DOHH2 (cell line): ENCODE results near the gene TACC2.

ENCODE experiments used
- H3F3A ChIP-seq: fragments of 200-600 bp; sonication (generic), shearing (Covaris generic); 2 replicates; pipeline ENCODE4 v1.6.0; 2016; ENCODE audit warnings: antibody characterized with exemption, mild to moderate bottlenecking; ENCODE audit not compliant: control insufficient read depth, insufficient read depth
- H3K27ac ChIP-seq: fragments of 200-600 bp; sonication (generic); 2 replicates; pipeline ENCODE4 v1.5.1; 2014; ENCODE audit warnings: low read depth, mild to moderate bottlenecking, low read length, moderate library complexity
- H3K27me3 ChIP-seq: fragments of 200-600 bp; sonication (generic); 2 replicates; pipeline ENCODE4 v1.6.1; 2014; ENCODE audit warnings: mild to moderate bottlenecking, low read length, mixed read lengths; ENCODE audit not compliant: control insufficient read depth
- H3K36me3 ChIP-seq: fragments of 200-600 bp; sonication (generic); 2 replicates; pipeline ENCODE4 v1.6.1; 2014; ENCODE audit warnings: mild to moderate bottlenecking, low read length, moderate library complexity, mixed read lengths; ENCODE audit not compliant: control insufficient read depth
- H3K4me1 ChIP-seq: fragments of 200-600 bp; sonication (generic); 2 replicates; pipeline ENCODE4 v1.6.1; 2014; ENCODE audit warnings: mild to moderate bottlenecking, low read length, mixed read lengths; ENCODE audit not compliant: control insufficient read depth
- H3K4me2 ChIP-seq: fragments of 200-600 bp; sonication (generic); 2 replicates; pipeline ENCODE4 v1.6.0; 2014; ENCODE audit warnings: mild to moderate bottlenecking, low read length, moderate library complexity
- H3K4me3 ChIP-seq: fragments of 200-600 bp; sonication (generic); 2 replicates; pipeline ENCODE4 v1.5.1; 2014; ENCODE audit warnings: mild to moderate bottlenecking, low read length, mixed read lengths
- H3K79me2 ChIP-seq: fragments of 200-600 bp; sonication (generic); 2 replicates; pipeline ENCODE4 v1.6.1; 2014; ENCODE audit warnings: mild to moderate bottlenecking, low read length, mixed read lengths; ENCODE audit not compliant: control insufficient read depth
- H3K9me2 ChIP-seq: fragments of 200-600 bp; sonication (generic); replicated peaks from 2 replicates; pipeline ENCODE4 v1.6.1; 2014; ENCODE audit warnings: mild to moderate bottlenecking, low read length, mixed read lengths; ENCODE audit not compliant: control insufficient read depth
- H3K9me3 ChIP-seq: fragments of 200-600 bp; sonication (generic); 2 replicates; pipeline ENCODE4 v1.6.1; 2014; ENCODE audit warnings: antibody characterized with exemption, low read length, mixed read lengths; ENCODE audit not compliant: control insufficient read depth, insufficient read depth
- H4K20me1 ChIP-seq: fragments of 200-600 bp; sonication (generic); 2 replicates; pipeline ENCODE4 v1.6.0; 2014; ENCODE audit warnings: low read depth, mild to moderate bottlenecking, antibody characterized with exemption, low read length, moderate library complexity; ENCODE audit not compliant: control insufficient read depth, insufficient read depth
- CTCF ChIP-seq: fragments of 200-600 bp; sonication (generic); IDR thresholded peaks from one replicate; pipeline ENCODE4 v1.5.1; 2014; ENCODE audit warnings: antibody characterized with exemption, mild to moderate bottlenecking, low read depth, low read length; ENCODE audit not compliant: poor library complexity, severe bottlenecking
- EZH2phosphoT487 ChIP-seq: fragments of 200-600 bp; sonication (generic); IDR thresholded peaks from 2 replicates; pipeline ENCODE4 v1.6.1; 2017; ENCODE audit warnings: borderline replicate concordance, mild to moderate bottlenecking, antibody characterized with exemption, low read length, moderate library complexity, mixed read lengths

The TACC2 gene

GRCh38 chr10:122123186-122123585, 134.2 kb downstream of the TACC2 start:
- no peak for TF ChIP-seq CTCF
- no peak for TF ChIP-seq EZH2phosphoT487
- Histone ChIP-seq H3K4me1 (no peaks in the 10 kb centered on the region), H3F3A (no peaks in the 10 kb centered on the region), H4K20me1 (no peaks in the 10 kb centered on the region), H3K27me3 (no peaks in the 10 kb centered on the region), H3K36me3 (no peaks in the 10 kb centered on the region), H3K27ac (no peak overlapping the region), H3K4me2 (no peak overlapping the region), H3K4me3 (no peak overlapping the region), H3K9me2 (no peaks in the 10 kb centered on the region), H3K9me3 (no peaks in the 10 kb centered on the region), H3K79me2 (no peaks in the 10 kb centered on the region)

DNA sequence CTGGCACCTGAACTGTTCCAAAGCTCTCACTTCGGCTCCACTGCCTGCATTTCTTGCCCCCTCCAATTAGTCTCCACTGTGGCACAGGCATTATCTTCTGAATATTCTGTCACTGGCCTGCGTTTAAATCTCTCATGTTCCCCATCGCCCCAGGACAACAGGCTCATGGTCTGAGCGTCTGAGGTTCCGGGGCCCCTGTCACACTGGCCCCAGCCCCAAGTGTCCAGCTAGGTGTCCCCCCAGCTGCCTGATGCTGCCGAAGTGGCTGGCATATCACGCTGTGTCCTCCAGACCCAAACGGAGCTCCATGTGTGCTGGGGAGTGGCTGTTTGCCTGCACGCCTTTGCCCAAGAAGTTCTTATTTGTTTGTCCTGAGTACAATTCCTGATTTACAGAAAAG, 135.4 kb downstream of the TACC2 start:
- Histone ChIP-seq H3K27me3 (no peaks in the 10 kb centered on the region), H3K4me2 (no peak overlapping the region), H3K27ac (no peak overlapping the region), H3K9me3 (no peaks in the 10 kb centered on the region), H3K9me2 (no peaks in the 10 kb centered on the region), H3K36me3 (no peaks in the 10 kb centered on the region), H3K4me3 (no peak overlapping the region), H3K4me1 (no peaks in the 10 kb centered on the region), H3K79me2 (no peaks in the 10 kb centered on the region), H4K20me1 (no peaks in the 10 kb centered on the region), H3F3A (no peaks in the 10 kb centered on the region)
- TF ChIP-seq CTCF (no peak), EZH2phosphoT487 (no peak)

DNA sequence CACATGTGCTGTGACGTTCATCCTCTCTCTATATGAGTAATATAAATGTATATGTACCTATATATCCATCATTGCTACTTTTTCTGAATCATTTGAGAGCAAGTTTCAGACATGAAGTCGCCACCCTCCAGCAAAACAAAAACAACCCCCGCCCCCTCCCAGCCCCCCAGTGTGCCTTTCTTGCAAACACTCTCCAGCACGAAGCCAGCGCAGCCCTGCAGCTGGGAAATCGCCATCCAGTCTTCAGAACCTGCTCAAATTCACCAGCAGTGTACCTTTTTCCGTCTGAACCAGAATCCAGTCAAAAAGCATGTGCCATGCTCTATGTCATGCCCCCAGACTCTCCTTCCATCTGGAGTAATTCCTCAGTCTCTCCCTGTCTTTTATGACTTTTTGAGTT, 135.8 kb downstream of the TACC2 start:
- no peaks in the 10 kb centered on the region for H4K20me1 ChIP-seq
- H3K4me2 ChIP-seq = no peak overlapping the region
- no peak overlapping the region for H3K27ac ChIP-seq
- H3K4me1 ChIP-seq = no peaks in the 10 kb centered on the region
- H3F3A ChIP-seq = no peaks in the 10 kb centered on the region
- TF ChIP-seq EZH2phosphoT487 = no peak
- no peaks in the 10 kb centered on the region for H3K79me2 ChIP-seq
- H3K9me3 ChIP-seq = no peaks in the 10 kb centered on the region
- no peaks in the 10 kb centered on the region for H3K27me3 ChIP-seq
- no peaks in the 10 kb centered on the region for H3K9me2 ChIP-seq
- no peak overlapping the region for H3K4me3 ChIP-seq
- no peaks in the 10 kb centered on the region for H3K36me3 ChIP-seq

GRCh38 chr10:122126763-122127659, 138.0 kb downstream of the TACC2 start:
- Histone ChIP-seq H3K79me2 (no peaks in the 10 kb centered on the region), H3K4me2 (no peak overlapping the region)
- no peak for TF ChIP-seq CTCF
- TF ChIP-seq EZH2phosphoT487 = no peak

More at GRCh38 chr10:122126763-122127659, 138.0 kb downstream of the TACC2 start:
- Histone ChIP-seq H3F3A (no peaks in the 10 kb centered on the region), H3K27me3 (no peaks in the 10 kb centered on the region), H3K4me3 (no peak overlapping the region), H3K4me1 (no peaks in the 10 kb centered on the region), H3K36me3 (no peaks in the 10 kb centered on the region), H3K27ac (no peak overlapping the region), H3K9me2 (no peaks in the 10 kb centered on the region), H3K9me3 (no peaks in the 10 kb centered on the region), H4K20me1 (no peaks in the 10 kb centered on the region)
